ENCODE data around the gene NR5A2. TPM values are rescaled to one million over a fixed set of nuclear protein-coding genes. Genes with fewer than 3 reads are reported as not detected.

The NR5A2 gene
- total and polyA plus RNA-seq, 2 experiments from 2014 or later, result 19.8 to 55.5 TPM

GRCh38 chr1:200030791-200031190 lies 3.3 kb downstream of the NR5A2 start:
- Histone ChIP-seq H2AFZ (no peak overlapping the region), H3K27ac (peak overlapping the region; percentile 90), H3K27me3 (peaks cover 58% of the 10 kb centered on the region), H3K4me1 (ENCODE audit: insufficient read depth) (peaks cover 22% of the 10 kb centered on the region), H3K9me3 (ENCODE audit: low read depth) (no peaks in the 10 kb centered on the region), H3K36me3 (replicated peaks; ENCODE audit: insufficient read depth, low read depth) (no peaks in the 10 kb centered on the region), H3K9me2 (replicated peaks; ENCODE audit: insufficient read depth) (no peaks in the 10 kb centered on the region), H4K20me1 (ENCODE audit: insufficient read depth, poor library complexity, severe bottlenecking) (peaks cover 5% of the 10 kb centered on the region), H3K79me2 (peaks cover 57% of the 10 kb centered on the region), H3K4me2 (peak overlapping the region; percentile 87), H3K4me3 (no peak overlapping the region)
- DNase-seq (ENCODE audit: low spot score), result no peak
- TF ChIP-seq EZH2phosphoT487 (IDR thresholded peaks at IDR 0.05; ENCODE audit: low read depth, severe bottlenecking, unreplicated experiment), result no peak
- no peak for TF ChIP-seq EZH2 (IDR thresholded peaks at IDR 0.05; ENCODE audit: borderline replicate concordance)
- no peak for TF ChIP-seq CTCF (IDR thresholded peaks at IDR 0.05; ENCODE audit: poor library complexity)
- WGBS (ENCODE audit: low lambda C conversion rate, missing lambda C conversion rate), result 71% methylated on average over 4 of the region's 4 CpGs

- Histone ChIP-seq H3K27ac (no peak overlapping the region), H3K79me2 (peaks cover 75% of the 10 kb centered on the region), H4K20me1 (ENCODE audit: insufficient read depth, poor library complexity, severe bottlenecking) (peaks cover 5% of the 10 kb centered on the region), H2AFZ (no peak overlapping the region), H3K36me3 (replicated peaks; ENCODE audit: insufficient read depth, low read depth) (no peaks in the 10 kb centered on the region), H3K9me2 (replicated peaks; ENCODE audit: insufficient read depth) (no peaks in the 10 kb centered on the region), H3K9me3 (ENCODE audit: low read depth) (no peaks in the 10 kb centered on the region), H3K4me1 (ENCODE audit: insufficient read depth) (peaks cover 26% of the 10 kb centered on the region), H3K27me3 (peaks cover 83% of the 10 kb centered on the region), H3K4me3 (no peak overlapping the region), H3K4me2 (peak overlapping the region; percentile 54)
- peak; percentile 38 for DNase-seq (ENCODE audit: low spot score)
- 27% methylated on average over 23 of the region's 23 CpGs for WGBS (ENCODE audit: low lambda C conversion rate, missing lambda C conversion rate)
- peak; percentile 21 for TF ChIP-seq EZH2 (IDR thresholded peaks at IDR 0.05; ENCODE audit: borderline replicate concordance)
- no peak for TF ChIP-seq EZH2phosphoT487 (IDR thresholded peaks at IDR 0.05; ENCODE audit: low read depth, severe bottlenecking, unreplicated experiment)
These were observed 6.2 kb downstream of the NR5A2 start for GRCh38 chr1:200033511-200034261.

- Histone ChIP-seq H2AFZ (no peak overlapping the region), H3K4me1 (ENCODE audit: insufficient read depth) (peaks cover 28% of the 10 kb centered on the region), H3K4me3 (no peak overlapping the region), H3K27me3 (peaks cover 86% of the 10 kb centered on the region), H3K36me3 (replicated peaks; ENCODE audit: insufficient read depth, low read depth) (no peaks in the 10 kb centered on the region), H4K20me1 (ENCODE audit: insufficient read depth, poor library complexity, severe bottlenecking) (peaks cover 5% of the 10 kb centered on the region), H3K9me2 (replicated peaks; ENCODE audit: insufficient read depth) (no peaks in the 10 kb centered on the region), H3K9me3 (ENCODE audit: low read depth) (no peaks in the 10 kb centered on the region), H3K27ac (no peak overlapping the region), H3K79me2 (peaks cover 75% of the 10 kb centered on the region), H3K4me2 (peak overlapping the region; percentile 82)
- TF ChIP-seq EZH2phosphoT487 (IDR thresholded peaks at IDR 0.05; ENCODE audit: low read depth, severe bottlenecking, unreplicated experiment) (peak; percentile 23), EZH2 (IDR thresholded peaks at IDR 0.05; ENCODE audit: borderline replicate concordance) (no peak)
- 22% methylated on average over 7 of the region's 7 CpGs for WGBS (ENCODE audit: low lambda C conversion rate, missing lambda C conversion rate)
- no peak for DNase-seq (ENCODE audit: low spot score)
These were observed 6.7 kb downstream of the NR5A2 start for GRCh38 chr1:200034262-200034557.

- Histone ChIP-seq H3K4me3 (no peak overlapping the region), H3K27me3 (peaks cover 86% of the 10 kb centered on the region), H3K79me2 (peaks cover 71% of the 10 kb centered on the region), H3K9me2 (replicated peaks; ENCODE audit: insufficient read depth) (no peaks in the 10 kb centered on the region), H3K9me3 (ENCODE audit: low read depth) (no peaks in the 10 kb centered on the region), H3K36me3 (replicated peaks; ENCODE audit: insufficient read depth, low read depth) (no peaks in the 10 kb centered on the region), H3K27ac (no peak overlapping the region), H4K20me1 (ENCODE audit: insufficient read depth, poor library complexity, severe bottlenecking) (peaks cover 6% of the 10 kb centered on the region), H3K4me1 (ENCODE audit: insufficient read depth) (peaks cover 28% of the 10 kb centered on the region), H2AFZ (no peak overlapping the region), H3K4me2 (peak overlapping the region; percentile 82)
- WGBS (ENCODE audit: low lambda C conversion rate, missing lambda C conversion rate), result 4% methylated on average over 24 of the region's 25 CpGs
- DNase-seq (ENCODE audit: low spot score), result peak; percentile 21
- TF ChIP-seq CTCF (IDR thresholded peaks at IDR 0.05; ENCODE audit: poor library complexity) (no peak), EZH2 (IDR thresholded peaks at IDR 0.05; ENCODE audit: borderline replicate concordance) (peak; percentile 86)
These were observed 7.4 kb downstream of the NR5A2 start for GRCh38 chr1:200034761-200035396.

Data from hepatocyte (in vitro differentiated cells).